NCI-H146 treated with DMSO at 0.1 percent for 48 hours (cell line): Measurements from ENCODE around the gene TAC4.

Source experiments
- DNase-seq: peaks from one replicate; lab custom pipeline; 2025; ENCODE audit not compliant: unreplicated experiment; lab: John Stamatoyannopoulos, UW

TAC4 gene

DNA sequence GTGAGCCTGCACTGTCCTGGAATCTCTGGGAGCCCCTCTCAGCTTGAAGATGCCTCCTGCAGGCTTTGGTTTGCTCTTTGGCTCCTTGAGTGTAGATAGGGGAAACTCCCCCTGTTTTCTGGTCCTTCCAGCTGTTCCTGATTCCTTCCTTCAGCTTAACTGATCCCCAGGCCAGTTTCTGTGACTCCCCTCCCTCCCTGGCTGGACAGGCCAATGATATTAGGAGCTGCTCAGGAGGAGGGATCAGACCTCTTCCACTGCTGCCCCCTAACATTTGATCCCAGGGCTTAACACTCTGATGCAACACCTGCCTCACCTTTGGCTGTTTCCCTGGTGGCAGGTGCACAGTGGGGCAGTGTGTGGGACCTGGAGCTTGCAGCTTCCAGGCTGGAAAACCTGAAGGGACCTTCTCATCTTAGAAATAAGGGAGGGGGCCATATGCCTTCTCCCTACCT is at the start of gene TAC4:
TAC4 (minus strand) TSS at position 51 of the 455 bp plus-strand sequence. CDS start 52 bp downstream, outside the sequence.
- DNase-seq, result no peak

- no peak for DNase-seq
These were observed 49.0 kb upstream of the TAC4 start for GRCh38 chr17:49896860-49897259.

DNA sequence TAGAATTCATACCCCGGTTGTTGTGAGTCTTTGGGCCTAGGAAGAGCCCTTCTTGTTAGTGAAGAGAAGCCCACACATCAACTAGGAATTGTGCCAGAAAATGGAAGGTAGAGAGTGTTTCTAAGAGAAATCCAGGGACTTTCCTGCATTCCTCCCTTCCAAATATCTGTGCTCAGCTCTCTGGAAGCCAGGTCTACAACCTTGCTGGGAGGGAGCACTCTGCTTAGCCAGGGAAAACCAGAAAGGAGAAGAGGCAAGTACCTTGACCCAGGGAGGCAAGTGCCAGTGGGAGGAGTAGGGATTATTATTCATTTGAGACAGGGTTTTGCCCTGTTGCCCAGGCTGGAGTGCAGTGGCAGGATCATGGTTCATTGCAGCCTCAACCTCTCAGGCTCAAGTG is 48.4 kb upstream of the TAC4 start:
- DNase-seq, result no peak

DNA sequence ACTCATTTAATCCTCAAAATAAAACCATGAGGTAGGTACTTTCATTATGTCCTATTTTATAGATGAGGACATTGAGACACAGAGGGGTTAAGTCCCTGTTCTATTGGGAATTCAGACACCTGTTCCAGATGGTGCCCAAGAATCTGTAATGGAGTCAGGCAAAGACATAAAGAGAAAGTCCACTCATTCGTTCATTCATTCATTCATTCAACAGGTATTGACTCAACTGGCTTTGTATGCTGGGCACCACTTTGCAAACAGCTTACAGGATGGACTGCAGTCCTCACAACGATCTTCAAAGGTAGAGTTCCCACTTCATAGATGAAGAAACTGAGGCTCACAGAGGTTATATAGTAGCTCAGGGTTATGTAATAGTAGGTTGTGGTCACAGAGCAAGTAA is 47.9 kb upstream of the TAC4 start:
- DNase-seq, result no peak

- DNase-seq, result no peak
These were observed 46.9 kb upstream of the TAC4 start for GRCh38 chr17:49894761-49895160.

GRCh38 chr17:49891694-49892389 is 44.0 kb upstream of the TAC4 start:
- DNase-seq, result no peak

- no peak for DNase-seq
These were observed 43.4 kb upstream of the TAC4 start for GRCh38 chr17:49891271-49891670.

- DNase-seq, result no peak
These were observed 43.0 kb upstream of the TAC4 start for GRCh38 chr17:49890852-49891251.

- no peak for DNase-seq
These were observed 42.4 kb upstream of the TAC4 start for GRCh38 chr17:49890077-49890821.

GRCh38 chr17:49889500-49889899 is 41.6 kb upstream of the TAC4 start:
- DNase-seq, result no peak

- DNase-seq, result no peak
These were observed 40.0 kb upstream of the TAC4 start for GRCh38 chr17:49887744-49888360.

GRCh38 chr17:49887086-49887743 is 39.3 kb upstream of the TAC4 start:
- no peak for DNase-seq

DNA sequence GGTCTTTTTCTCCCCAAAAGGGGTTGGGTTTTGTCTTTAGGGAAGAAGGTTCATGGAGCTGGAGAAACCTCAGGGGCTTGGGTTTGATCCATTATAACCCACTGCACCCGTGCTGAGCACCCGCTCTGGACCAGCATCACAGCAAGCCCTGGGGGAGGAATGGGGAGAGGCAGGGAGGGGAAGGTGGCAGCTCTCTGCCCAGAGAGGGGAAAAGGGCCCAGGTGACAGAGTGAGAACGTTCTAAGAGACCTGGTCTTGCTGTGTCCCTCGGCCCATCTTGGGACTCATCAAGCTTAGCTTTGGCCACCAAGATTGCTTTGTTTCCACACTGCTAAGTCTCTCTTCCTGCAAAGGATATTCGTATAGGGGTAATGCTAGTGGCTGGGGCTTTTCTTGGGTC is 38.2 kb upstream of the TAC4 start:
- DNase-seq, result no peak

GRCh38 chr17:49882434-49882833 is 34.6 kb upstream of the TAC4 start:
- DNase-seq, result no peak

DNA sequence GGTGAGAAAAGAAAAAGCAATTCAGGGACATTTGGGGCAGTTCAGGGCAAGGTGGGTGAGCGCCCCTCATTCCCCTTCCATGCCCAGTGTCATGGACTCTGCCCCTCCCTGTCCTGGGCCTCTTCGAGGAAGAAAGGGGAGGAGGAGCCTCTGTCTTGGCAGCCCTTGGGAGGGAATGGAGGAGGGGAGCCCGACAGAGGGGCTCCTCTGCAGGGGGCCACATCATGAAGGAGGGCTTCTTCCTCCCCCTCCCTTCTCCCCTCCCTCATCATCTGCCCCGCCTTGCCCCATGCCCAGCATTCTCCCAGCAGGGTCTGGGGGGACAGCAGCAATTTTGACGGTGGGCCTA is 33.2 kb upstream of the TAC4 start:
- DNase-seq, result no peak

DNA sequence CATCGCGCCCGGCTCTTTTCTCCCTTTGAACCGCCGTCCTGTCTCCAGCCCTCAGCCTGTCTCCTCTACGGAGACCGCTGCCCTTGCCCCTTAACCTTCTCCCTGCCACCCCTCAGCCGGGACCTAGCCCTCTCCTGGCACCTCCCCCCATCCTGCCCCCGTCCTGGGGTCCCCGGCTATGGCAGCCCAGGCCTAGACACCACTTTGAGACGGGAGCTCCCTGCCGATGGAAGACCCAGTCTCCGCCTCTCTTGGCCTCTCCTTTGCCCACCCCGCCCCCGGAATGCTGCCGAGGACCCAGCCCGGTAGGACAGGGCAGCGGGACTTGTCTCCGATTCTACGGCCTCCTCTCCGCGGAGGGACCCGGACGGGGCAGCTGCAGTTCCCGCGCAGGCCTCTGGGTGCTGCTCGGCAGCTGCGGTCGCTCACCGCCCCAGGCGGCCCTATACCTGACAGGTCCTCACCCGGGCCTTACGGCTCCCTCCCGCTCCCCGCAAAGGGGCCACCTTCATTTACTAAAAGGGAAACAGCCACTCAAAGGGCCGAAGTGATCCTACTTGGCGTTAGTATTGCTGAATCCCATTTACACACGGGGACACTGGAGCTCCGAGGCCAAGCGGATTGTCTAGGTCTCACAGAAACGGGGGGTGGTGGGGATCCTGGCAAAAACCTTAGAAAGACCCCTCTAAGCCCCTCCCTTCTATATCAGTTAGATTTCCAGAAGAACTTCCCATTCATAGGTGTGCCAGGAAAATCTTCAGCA is 32.6 kb upstream of the TAC4 start:
- DNase-seq, result peak; percentile 8

DNA sequence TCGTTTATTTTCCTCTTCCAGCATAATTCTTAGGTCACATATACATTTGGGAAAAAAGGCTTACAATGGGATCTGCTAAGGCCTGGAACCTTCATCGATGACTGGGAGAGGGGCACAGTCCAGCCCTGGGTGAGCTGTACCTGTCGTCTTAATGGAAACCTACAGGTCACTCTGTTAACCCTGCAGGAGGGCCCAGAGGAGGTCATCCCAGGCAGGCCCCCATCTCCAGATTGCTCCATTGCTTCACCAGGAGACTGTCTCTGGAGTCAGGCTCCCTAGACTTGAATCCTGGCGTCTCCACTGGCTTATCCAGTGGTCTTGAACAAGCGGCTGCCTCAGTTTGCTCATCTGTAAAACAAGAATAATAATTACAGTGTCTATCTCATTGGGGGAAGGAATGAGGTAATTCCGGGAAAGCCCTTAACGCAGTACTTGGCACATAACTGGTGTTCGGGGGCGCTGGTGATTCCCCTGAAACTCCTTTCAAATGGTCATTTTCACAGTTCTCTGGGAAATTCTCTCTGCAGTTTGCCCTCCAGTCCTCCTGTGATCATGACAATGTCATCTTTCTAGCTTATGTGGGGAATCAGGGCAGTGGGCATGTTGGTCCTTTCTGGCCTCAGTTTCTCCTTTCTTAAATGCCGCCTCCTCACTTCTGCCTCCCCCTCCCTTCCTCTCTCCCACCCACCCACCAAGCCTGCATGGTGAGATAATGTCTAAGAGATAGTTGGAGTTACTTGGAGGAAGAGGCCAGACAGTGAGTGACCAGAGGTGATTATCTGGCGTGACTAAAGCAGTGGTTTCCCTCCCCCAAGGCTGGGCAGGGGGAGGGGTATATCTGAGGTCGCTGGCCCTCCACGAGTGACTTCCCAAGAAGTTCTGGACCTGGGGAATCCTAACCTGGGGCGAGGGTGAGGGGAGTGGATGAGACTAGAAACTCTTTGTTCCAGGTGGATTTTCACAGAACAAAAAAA is 31.3 kb upstream of the TAC4 start:
- DNase-seq, result no peak

- DNase-seq, result no peak
These were observed 27.8 kb upstream of the TAC4 start for GRCh38 chr17:49875685-49876084.

DNA sequence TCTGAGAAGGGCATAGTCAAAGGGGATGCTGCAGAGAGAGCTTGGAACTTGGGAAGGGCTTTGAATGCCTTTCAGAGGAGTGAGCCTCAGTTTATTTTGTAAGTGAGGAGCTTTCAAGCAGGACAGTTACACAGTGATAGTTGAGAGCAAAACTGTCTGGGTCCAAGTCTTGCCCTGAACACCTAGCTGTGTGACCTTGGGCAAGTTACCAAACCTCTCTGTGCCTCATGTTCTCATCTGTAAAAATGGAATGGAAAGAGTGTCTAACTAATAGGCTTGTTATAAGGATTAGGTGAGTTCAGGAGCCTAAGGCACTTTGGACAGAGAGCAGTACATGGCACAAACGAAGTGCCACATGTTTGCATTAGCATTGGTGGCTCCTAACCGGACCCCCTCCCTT is 27.0 kb upstream of the TAC4 start:
- no peak for DNase-seq

GRCh38 chr17:49873926-49874325 is 26.1 kb upstream of the TAC4 start:
- no peak for DNase-seq
